Measurements from ENCODE around the gene SLC25A12. TPM values are rescaled to one million over a fixed set of nuclear protein-coding genes. Genes with fewer than 3 reads are reported as not detected.

The SLC25A12 gene
- total RNA-seq, 1 experiment from 2014 or later = 28.8 TPM

GRCh38 chr2:171832489-171832888 is 61.6 kb downstream of the SLC25A12 start:
- H2AFZ ChIP-seq = no peak overlapping the region
- H3K4me1 ChIP-seq (replicated peaks; ENCODE audit: insufficient read depth) = no peaks in the 10 kb centered on the region
- no peaks in the 10 kb centered on the region for H3K79me2 ChIP-seq (ENCODE audit: low read depth)
- intact Hi-C loops (cut with micrococcal nuclease; ENCODE audit: unreplicated experiment) = no loop called here
- no peaks in the 10 kb centered on the region for H3K27me3 ChIP-seq (ENCODE audit: insufficient read depth, low read depth)
- H3K4me2 ChIP-seq = no peak overlapping the region
- peaks cover 82% of the 10 kb centered on the region for H3K36me3 ChIP-seq (ENCODE audit: low read depth)
- no TSS peak for BruUV-seq (replicated peaks)
- CTCF ChIA-PET = no interaction called here
- TF ChIP-seq, protein P1, sequence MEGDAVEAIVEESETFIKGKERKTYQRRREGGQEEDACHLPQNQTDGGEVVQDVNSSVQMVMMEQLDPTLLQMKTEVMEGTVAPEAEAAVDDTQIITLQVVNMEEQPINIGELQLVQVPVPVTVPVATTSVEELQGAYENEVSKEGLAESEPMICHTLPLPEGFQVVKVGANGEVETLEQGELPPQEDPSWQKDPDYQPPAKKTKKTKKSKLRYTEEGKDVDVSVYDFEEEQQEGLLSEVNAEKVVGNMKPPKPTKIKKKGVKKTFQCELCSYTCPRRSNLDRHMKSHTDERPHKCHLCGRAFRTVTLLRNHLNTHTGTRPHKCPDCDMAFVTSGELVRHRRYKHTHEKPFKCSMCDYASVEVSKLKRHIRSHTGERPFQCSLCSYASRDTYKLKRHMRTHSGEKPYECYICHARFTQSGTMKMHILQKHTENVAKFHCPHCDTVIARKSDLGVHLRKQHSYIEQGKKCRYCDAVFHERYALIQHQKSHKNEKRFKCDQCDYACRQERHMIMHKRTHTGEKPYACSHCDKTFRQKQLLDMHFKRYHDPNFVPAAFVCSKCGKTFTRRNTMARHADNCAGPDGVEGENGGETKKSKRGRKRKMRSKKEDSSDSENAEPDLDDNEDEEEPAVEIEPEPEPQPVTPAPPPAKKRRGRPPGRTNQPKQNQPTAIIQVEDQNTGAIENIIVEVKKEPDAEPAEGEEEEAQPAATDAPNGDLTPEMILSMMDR (conservative IDR thresholded peaks at IDR 0.05) = no peak
- no peak for TF ChIP-seq EZH2 (IDR thresholded peaks at IDR 0.05; ENCODE audit: low read depth)
- no peak for DNase-seq
- no peaks in the 10 kb centered on the region for H4K20me1 ChIP-seq (ENCODE audit: insufficient read depth)
- no peaks in the 10 kb centered on the region for H3K9me2 ChIP-seq (ENCODE audit: insufficient read depth)
- POLR2A ChIA-PET (ENCODE audit: unreplicated experiment) = interaction anchor here (0.7 kb wide), 2 partner anchors 167 to 567 kb away, joined by 5 to 6 read pairs; no protein-coding TSS in a partner anchor
- peaks cover 32% of the 10 kb centered on the region for H3K9me3 ChIP-seq (ENCODE audit: insufficient read depth, low read depth)
- no peak overlapping the region for H3K4me3 ChIP-seq
- no peaks in the 10 kb centered on the region for H3F3A ChIP-seq (ENCODE audit: insufficient read depth, low read depth)
- no peak overlapping the region for H3K27ac ChIP-seq

- Histone ChIP-seq H3K4me1 (replicated peaks; ENCODE audit: insufficient read depth) (no peaks in the 10 kb centered on the region), H2AFZ (no peak overlapping the region), H3K27me3 (ENCODE audit: insufficient read depth, low read depth) (no peaks in the 10 kb centered on the region), H3K9me3 (ENCODE audit: insufficient read depth, low read depth) (peaks cover 32% of the 10 kb centered on the region), H3K9me2 (ENCODE audit: insufficient read depth) (no peaks in the 10 kb centered on the region), H3K27ac (no peak overlapping the region), H3K79me2 (ENCODE audit: low read depth) (no peaks in the 10 kb centered on the region), H3K4me3 (no peak overlapping the region), H4K20me1 (ENCODE audit: insufficient read depth) (no peaks in the 10 kb centered on the region), H3K4me2 (no peak overlapping the region), H3K36me3 (ENCODE audit: low read depth) (peaks cover 65% of the 10 kb centered on the region), H3F3A (ENCODE audit: insufficient read depth, low read depth) (peaks cover 5% of the 10 kb centered on the region; the same call in 1 of the 2 replicates)
- DNase-seq = no peak
- TF ChIP-seq, protein P1 (conservative IDR thresholded peaks at IDR 0.05) = no peak
- no peak for TF ChIP-seq EZH2 (IDR thresholded peaks at IDR 0.05; ENCODE audit: low read depth)
- ChIA-PET CTCF (no interaction called here), POLR2A (ENCODE audit: unreplicated experiment) (no interaction called here)
- BruUV-seq (replicated peaks) = no TSS peak
- intact Hi-C loops (cut with micrococcal nuclease; ENCODE audit: unreplicated experiment) = no loop called here
Observed at GRCh38 chr2:171830039-171830438, 64.0 kb downstream of the SLC25A12 start.

DNA sequence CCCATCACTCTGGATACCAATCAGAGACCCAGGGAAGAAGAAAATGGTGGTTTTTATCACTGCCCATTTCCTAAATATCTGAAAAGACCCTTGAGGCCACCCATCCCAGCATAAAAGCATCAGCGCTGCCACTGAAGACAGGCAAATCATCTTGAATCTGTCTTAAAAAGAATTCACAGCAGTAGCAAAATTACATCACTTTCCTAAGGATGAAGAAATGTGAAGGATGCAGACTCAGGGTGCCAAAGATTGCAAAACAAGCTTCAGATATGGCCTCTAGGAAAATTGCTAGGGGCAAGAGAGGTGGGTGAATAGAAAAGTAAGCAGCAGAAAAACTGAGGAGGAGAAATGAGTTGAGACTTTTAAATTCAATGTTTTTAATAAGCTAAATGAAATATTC is 70.0 kb downstream of the SLC25A12 start:
- Histone ChIP-seq H3K4me3 (no peak overlapping the region), H3K27ac (no peak overlapping the region), H3K36me3 (ENCODE audit: low read depth) (peaks cover 8% of the 10 kb centered on the region; the same call in 1 of the 2 replicates), H3K4me1 (replicated peaks; ENCODE audit: insufficient read depth) (no peaks in the 10 kb centered on the region), H3K79me2 (ENCODE audit: low read depth) (no peaks in the 10 kb centered on the region), H3K9me2 (ENCODE audit: insufficient read depth) (no peaks in the 10 kb centered on the region), H3K9me3 (ENCODE audit: insufficient read depth, low read depth) (no peaks in the 10 kb centered on the region), H3F3A (ENCODE audit: insufficient read depth, low read depth) (peaks cover 11% of the 10 kb centered on the region), H3K27me3 (ENCODE audit: insufficient read depth, low read depth) (no peaks in the 10 kb centered on the region), H2AFZ (no peak overlapping the region), H4K20me1 (ENCODE audit: insufficient read depth) (no peaks in the 10 kb centered on the region; the same call in 1 of the 2 replicates), H3K4me2 (no peak overlapping the region)
- BruUV-seq (replicated peaks) = no TSS peak
- DNase-seq = no peak
- TF ChIP-seq EZH2 (IDR thresholded peaks at IDR 0.05; ENCODE audit: low read depth) = no peak
- TF ChIP-seq, protein P1 (conservative IDR thresholded peaks at IDR 0.05) = no peak
- intact Hi-C loops (cut with micrococcal nuclease; ENCODE audit: unreplicated experiment) = no loop called here
- POLR2A ChIA-PET (ENCODE audit: unreplicated experiment) = no interaction called here
- CTCF ChIA-PET = interaction anchor here (0.6 to 0.7 kb wide), 2 partner anchors 70 to 884 kb away, joined by 3 read pairs; partner anchors contain the start of gene SLC25A12

All from PC-9 (cell line).